GM20000 (cell line): ENCODE measurements around the gene KHNYN.
"Not testable (repeated sequence)": the region's sequence is repeated elsewhere in the genome, so short reads cannot be mapped to it uniquely, and the experiment has no call there.

Experiments used
- DNase-seq: peaks from one replicate; pipeline ENCODE4 v3.0.0; 2012; ENCODE audit warnings: low spot score
- TF ChIP-seq, protein P1 (sequence below): IDR thresholded peaks from 2 replicates; pipeline ENCODE4 v1.5.1; 2012; ENCODE audit warnings: mild to moderate bottlenecking, control low read depth; ENCODE audit errors: extremely low read depth, missing control alignments

KHNYN gene

DNA sequence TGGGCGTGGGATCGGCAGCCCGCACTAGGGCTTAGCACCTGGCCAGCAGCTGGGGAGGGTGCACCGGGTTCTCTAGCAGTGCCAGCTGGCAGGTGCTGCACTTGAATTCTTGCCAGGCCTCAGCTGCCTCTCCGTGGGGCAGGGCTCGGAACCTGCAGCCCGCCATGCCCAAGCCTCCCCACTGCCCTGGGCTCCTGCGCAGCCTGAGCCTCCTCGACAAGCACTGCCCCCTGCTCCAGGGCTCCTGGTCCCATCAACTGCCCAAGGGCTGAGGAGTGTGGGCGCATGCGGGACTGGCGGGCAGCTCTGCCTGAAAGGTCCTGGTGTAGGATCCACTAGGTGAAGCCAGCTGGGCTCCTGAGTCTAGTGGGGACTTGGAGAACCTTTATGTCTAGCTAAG lies 43.5 kb downstream of the KHNYN start:
- no peak for DNase-seq
- TF ChIP-seq, protein P1, sequence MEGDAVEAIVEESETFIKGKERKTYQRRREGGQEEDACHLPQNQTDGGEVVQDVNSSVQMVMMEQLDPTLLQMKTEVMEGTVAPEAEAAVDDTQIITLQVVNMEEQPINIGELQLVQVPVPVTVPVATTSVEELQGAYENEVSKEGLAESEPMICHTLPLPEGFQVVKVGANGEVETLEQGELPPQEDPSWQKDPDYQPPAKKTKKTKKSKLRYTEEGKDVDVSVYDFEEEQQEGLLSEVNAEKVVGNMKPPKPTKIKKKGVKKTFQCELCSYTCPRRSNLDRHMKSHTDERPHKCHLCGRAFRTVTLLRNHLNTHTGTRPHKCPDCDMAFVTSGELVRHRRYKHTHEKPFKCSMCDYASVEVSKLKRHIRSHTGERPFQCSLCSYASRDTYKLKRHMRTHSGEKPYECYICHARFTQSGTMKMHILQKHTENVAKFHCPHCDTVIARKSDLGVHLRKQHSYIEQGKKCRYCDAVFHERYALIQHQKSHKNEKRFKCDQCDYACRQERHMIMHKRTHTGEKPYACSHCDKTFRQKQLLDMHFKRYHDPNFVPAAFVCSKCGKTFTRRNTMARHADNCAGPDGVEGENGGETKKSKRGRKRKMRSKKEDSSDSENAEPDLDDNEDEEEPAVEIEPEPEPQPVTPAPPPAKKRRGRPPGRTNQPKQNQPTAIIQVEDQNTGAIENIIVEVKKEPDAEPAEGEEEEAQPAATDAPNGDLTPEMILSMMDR: no peak

DNA sequence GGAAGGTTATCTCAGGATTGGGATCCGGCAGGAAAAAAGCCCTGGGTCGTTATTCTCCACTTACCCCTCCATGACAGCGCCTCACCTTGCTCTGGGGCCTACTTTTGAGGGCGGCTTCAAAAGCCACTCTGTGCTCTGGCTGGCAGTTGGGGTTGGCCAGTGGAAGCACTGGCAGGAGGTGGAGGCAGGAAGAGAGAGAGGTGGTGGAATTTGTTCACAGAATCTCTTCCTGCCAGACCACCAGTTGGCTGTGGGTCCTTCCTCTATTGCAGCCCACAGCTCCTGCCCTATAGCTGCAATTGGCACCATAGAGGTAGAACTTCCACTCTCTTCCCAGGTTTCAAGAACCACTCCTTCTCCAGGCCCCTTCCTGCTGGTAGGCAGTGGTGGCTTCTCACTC lies 45.5 kb downstream of the KHNYN start:
- no peak for DNase-seq
- TF ChIP-seq, protein P1: no peak

DNA sequence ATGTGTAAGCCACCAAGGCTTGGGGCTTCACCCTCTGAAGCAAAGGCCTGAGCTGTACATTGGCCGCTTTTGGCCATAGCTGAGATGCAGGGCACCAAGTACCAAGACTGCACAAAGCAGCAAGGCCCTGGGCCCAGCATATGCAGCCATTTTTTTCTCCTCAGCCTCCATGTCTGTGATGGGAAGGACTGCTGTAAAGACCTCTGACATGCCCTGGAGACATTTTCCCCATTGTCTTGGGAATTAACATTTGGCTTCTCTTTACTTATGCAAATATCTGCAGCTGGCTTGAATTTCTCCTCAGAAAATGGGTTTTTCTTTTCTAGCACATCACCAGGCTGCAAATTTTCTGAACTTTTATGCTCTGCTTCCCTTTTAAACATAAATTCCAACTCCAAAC lies 50.2 kb downstream of the KHNYN start:
- DNase-seq: not testable (repeated sequence)

DNA sequence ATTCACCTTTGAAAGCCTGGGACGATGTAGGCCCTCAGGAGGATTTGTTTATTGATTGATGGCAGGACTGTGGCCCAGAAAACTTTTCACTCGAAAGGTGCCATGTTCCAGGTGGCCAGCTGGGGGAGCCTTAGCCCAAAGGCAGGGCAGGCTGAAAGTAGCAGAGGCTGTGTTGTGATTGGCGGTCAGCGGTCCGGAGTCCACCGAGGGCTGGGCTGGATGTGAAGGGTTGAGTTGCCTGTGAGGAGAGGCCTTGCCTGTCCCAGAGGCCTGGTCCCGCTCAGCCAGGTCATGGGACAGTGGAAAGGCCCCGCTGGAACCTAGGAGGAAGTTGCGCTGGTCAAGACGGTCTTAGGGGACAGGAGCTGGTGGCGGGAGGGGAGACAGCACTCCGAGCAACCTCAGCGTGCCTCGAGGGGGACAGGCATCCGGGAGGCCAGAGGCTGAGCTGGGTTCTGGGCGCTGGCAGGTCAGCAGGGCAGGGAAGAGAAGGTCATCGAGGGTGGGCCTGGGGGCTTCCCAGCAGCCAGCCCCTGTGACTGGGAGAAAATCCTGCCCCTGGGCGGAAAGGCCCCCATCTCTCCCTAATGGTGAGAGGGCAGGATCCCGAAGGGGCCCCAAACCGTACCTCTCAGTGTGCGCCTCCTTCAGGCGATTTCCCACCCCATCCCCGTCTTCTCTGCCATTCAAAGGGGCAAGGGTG lies 52.0 kb downstream of the KHNYN start:
- peak; percentile 81 for DNase-seq
- TF ChIP-seq, protein P1: peak; percentile 61

DNA sequence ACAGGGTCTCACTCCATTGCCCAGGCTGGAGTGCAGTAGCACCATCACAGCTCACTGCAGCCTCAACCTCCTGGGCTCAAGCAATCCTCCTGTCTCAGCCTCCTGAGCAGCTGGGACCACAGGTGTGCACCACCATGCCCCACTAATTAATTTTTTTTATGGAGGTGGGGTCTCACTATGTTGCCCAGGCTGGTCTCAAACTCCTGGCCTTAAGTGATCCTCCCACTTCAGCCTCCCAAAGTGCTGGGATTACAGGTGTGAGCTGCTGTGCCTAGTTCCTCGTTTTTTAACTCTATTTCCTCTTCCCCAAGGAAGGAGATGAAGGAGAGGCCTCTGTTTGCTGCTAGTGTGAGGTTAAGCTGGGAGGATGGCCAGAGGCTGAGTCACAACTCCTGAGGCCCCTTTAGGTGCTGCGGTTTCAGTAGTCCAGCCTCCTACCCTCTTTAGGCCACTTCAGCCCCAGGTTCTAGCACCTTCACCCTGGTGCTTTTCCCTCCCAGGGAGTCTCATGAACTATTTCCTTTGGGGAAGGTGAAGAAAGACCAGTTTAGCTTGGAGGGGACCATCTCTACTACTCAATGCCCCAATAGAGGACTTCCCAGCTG lies 53.0 kb downstream of the KHNYN start:
- not testable (repeated sequence) for DNase-seq

DNA sequence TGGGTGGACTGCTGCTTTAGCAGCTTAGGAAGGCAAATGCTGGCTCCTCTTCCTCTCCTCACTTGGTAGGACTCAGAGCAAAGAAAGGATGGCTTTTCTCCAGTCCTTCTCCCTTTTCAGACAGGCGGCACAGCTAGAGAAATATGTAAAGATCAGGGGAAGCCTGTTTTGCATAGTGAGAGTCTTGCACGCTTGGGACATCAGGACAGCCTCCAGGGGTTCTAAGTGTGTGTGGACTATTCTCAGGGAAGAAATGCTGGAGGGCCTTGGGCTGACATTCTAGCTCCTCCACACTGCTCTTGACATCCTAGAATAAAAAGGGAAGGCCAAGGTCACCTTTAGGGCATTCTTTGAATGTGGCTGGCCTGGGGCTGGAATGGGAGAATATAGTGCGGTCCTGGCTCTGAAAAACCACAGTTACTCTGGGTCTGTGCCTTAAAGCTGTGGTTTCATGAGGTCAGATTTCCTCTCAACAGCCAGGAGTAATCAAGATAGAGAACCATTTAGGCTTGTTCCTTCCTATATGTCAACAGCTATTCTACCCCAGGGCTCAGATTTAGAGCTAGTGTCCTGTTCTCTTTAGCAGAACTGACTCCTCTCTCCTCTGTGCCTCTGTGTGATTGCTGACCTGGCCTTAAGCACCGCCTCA lies 54.0 kb downstream of the KHNYN start:
- TF ChIP-seq, protein P1: no peak
- no peak for DNase-seq
